ENCODE results near the gene ZNF574.

ZNF574 gene

GRCh38 chr19:42060117-42060516, 15.8 kb upstream of the ZNF574 start:
- no peak overlapping the region for H3K4me3 ChIP-seq (ENCODE audit: low read length)
- TF ChIP-seq CTCF (conservative IDR thresholded peaks at IDR 0.05; ENCODE audit: low read depth, low read length) = no peak
- DNase-seq (ENCODE audit: low read depth) = no peak

- H3K4me3 ChIP-seq (ENCODE audit: low read length) = no peak overlapping the region
- no peak for TF ChIP-seq CTCF (conservative IDR thresholded peaks at IDR 0.05; ENCODE audit: low read depth, low read length)
- DNase-seq (ENCODE audit: low read depth) = no peak
These were observed 13.6 kb upstream of the ZNF574 start for GRCh38 chr19:42062381-42062780.

DNA sequence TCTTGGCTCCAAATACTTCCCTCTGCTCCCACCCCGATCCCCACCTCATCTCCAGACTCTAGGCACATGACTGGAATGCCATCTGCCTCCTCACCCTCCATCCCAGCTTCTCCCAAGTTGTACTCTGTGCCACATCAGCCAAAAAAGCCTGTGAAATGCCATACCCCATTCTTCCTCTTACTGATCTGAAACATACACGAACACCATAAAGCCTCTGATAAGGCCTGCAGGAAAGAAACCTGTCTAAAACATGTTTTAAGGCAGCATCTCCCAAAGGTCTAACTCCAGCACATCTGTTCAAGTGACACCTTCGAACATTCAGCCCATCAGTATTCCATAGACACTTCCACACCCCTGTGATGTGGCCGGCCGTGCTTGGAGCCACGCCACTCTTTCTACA, 11.5 kb upstream of the ZNF574 start:
- no peak for TF ChIP-seq CTCF (conservative IDR thresholded peaks at IDR 0.05; ENCODE audit: low read depth, low read length)
- no peak overlapping the region for H3K4me3 ChIP-seq (ENCODE audit: low read length)
- no peak for DNase-seq (ENCODE audit: low read depth)

- no peak overlapping the region for H3K4me3 ChIP-seq (ENCODE audit: low read length)
- no peak for DNase-seq (ENCODE audit: low read depth)
- no peak for TF ChIP-seq CTCF (conservative IDR thresholded peaks at IDR 0.05; ENCODE audit: low read depth, low read length)
These were observed 10.9 kb upstream of the ZNF574 start for GRCh38 chr19:42065051-42065450.

- no peak for DNase-seq (ENCODE audit: low read depth)
- no peak for TF ChIP-seq CTCF (conservative IDR thresholded peaks at IDR 0.05; ENCODE audit: low read depth, low read length)
- H3K4me3 ChIP-seq (ENCODE audit: low read length) = no peak overlapping the region
These were observed 10.5 kb upstream of the ZNF574 start for GRCh38 chr19:42065511-42065910.

DNA sequence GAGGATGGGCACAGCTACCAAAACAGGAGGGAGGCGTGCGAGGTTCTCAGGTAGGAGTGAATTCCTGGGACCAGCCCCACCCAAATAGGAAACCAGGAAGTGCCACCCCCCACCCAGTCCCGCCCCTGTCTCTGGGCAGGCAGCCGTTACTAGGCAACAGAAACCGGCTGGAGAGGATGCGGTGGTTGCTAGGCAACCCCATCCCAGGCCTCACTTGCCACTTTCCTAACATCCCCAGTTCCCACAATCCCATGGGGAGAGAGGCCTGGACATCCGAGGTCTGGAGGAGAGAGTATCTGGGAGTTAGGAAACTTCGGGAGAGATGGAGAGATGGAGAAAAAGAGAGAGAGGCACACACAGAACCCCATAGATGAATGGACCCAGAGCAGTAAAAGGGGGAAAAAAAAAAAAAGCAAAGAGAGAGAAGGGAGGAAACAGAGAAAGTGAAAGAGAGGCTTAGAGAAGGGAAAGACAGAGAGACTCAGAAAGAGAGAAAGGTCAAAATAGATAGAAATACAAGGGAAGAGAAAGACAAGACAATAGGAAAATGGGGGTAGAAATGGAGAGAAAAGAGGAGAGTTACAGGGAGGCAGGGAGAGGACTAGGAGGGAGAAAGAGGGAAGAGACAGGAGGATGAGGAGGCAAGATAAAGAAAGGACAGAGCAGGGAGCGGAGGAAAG, 9.8 kb upstream of the ZNF574 start:
- no peak for TF ChIP-seq CTCF (conservative IDR thresholded peaks at IDR 0.05; ENCODE audit: low read depth, low read length)
- H3K4me3 ChIP-seq (ENCODE audit: low read length) = no peak overlapping the region
- DNase-seq (ENCODE audit: low read depth) = no peak

DNA sequence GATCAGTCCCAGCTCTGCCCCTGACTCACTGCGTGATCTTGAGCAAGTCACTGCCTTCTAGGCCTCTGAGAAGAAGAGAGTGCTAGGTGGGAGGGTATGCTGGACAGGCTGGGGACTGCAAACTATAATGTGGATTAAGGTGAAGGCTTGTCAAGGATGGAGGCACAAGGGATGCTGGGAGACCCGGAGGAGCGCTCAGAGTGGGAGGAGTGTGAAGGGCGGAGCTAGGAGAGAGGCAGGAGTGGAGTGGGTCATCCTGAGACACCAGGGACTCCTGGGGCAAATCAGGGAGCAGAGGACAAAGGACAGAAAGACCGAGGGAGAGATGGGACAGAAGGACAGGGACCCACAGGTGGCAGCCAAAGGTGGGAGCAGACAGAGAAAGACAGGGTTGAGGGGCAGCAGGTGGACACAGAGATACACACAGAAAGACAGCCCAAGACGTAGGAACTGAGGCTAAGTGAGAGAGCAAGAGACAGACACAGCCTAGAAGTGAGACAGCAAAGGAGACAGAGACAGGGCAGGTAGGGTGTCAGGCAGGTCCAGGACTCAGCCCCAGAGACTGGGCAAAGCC, 8.6 kb upstream of the ZNF574 start:
- DNase-seq (ENCODE audit: low read depth) = no peak
- no peak overlapping the region for H3K4me3 ChIP-seq (ENCODE audit: low read length)
- no peak for TF ChIP-seq CTCF (conservative IDR thresholded peaks at IDR 0.05; ENCODE audit: low read depth, low read length)
